ENCODE data around the gene IQSEC2.

The IQSEC2 gene

GRCh38 chrX:53280331-53281320 lies 758 bp downstream of the IQSEC2 start:
- no peak for DNase-seq (ENCODE audit: low read depth in 1 of 2, low spot score in 1 of 2)
- H3K27ac ChIP-seq (replicated peaks) = no peak overlapping the region
- no peaks in the 10 kb centered on the region for H3K27me3 ChIP-seq (ENCODE audit: insufficient read depth, poor library complexity, severe bottlenecking)
- TF ChIP-seq SPI1 (IDR thresholded peaks at IDR 0.05; ENCODE audit: borderline replicate concordance, low read depth) (peak; percentile 25; the same call in 1 of the 2 replicates), GABPA (IDR thresholded peaks at IDR 0.05; ENCODE audit: low read depth) (no peak), POLR2AphosphoS5 (IDR thresholded peaks at IDR 0.05; ENCODE audit: low read depth) (no peak)
- peak overlapping the region; percentile 32 for H3K4me3 ChIP-seq (replicated peaks; ENCODE audit: insufficient read depth, low read length)

GRCh38 chrX:53279296-53280237 lies 1.8 kb downstream of the IQSEC2 start:
- H3K27me3 ChIP-seq (ENCODE audit: insufficient read depth, poor library complexity, severe bottlenecking) = no peaks in the 10 kb centered on the region
- peak overlapping the region; percentile 16; the same call in 1 of the 2 replicates for H3K4me3 ChIP-seq (replicated peaks; ENCODE audit: insufficient read depth, low read length)
- H3K27ac ChIP-seq (replicated peaks) = no peak overlapping the region
- TF ChIP-seq SPI1 (IDR thresholded peaks at IDR 0.05; ENCODE audit: borderline replicate concordance, low read depth) (no peak), GABPA (IDR thresholded peaks at IDR 0.05; ENCODE audit: low read depth) (no peak), REST (IDR thresholded peaks at IDR 0.05; ENCODE audit: insufficient replicate concordance, low read depth) (no peak), CTCF (IDR thresholded peaks at IDR 0.05; ENCODE audit: insufficient read depth, low read length) (no peak), POLR2AphosphoS5 (IDR thresholded peaks at IDR 0.05; ENCODE audit: low read depth) (no peak)
- DNase-seq (ENCODE audit: low read depth in 1 of 2, low spot score in 1 of 2) = no peak

GRCh38 chrX:53272808-53273337 lies 8.5 kb downstream of the IQSEC2 start:
- H3K4me3 ChIP-seq (replicated peaks; ENCODE audit: insufficient read depth, low read length) = no peak overlapping the region
- no peak for TF ChIP-seq POLR2AphosphoS5 (IDR thresholded peaks at IDR 0.05; ENCODE audit: low read depth)
- H3K27ac ChIP-seq (replicated peaks) = no peak overlapping the region
- no peaks in the 10 kb centered on the region for H3K27me3 ChIP-seq (ENCODE audit: insufficient read depth, poor library complexity, severe bottlenecking)
- no peak for DNase-seq (ENCODE audit: low read depth in 1 of 2, low spot score in 1 of 2)

- no peak for DNase-seq (ENCODE audit: low read depth in 1 of 2, low spot score in 1 of 2)
- TF ChIP-seq SPI1 (IDR thresholded peaks at IDR 0.05; ENCODE audit: borderline replicate concordance, low read depth) = no peak
- TF ChIP-seq REST (IDR thresholded peaks at IDR 0.05; ENCODE audit: insufficient replicate concordance, low read depth) = no peak
- no peak for TF ChIP-seq CTCF (IDR thresholded peaks at IDR 0.05; ENCODE audit: insufficient read depth, low read length)
- TF ChIP-seq GABPA (IDR thresholded peaks at IDR 0.05; ENCODE audit: low read depth) = no peak
- no peak for TF ChIP-seq POLR2AphosphoS5 (IDR thresholded peaks at IDR 0.05; ENCODE audit: low read depth)
- H3K27me3 ChIP-seq (ENCODE audit: insufficient read depth, poor library complexity, severe bottlenecking) = no peaks in the 10 kb centered on the region
- H3K27ac ChIP-seq (replicated peaks) = no peak overlapping the region
- H3K4me3 ChIP-seq (replicated peaks; ENCODE audit: insufficient read depth, low read length) = no peak overlapping the region
Measured at GRCh38 chrX:53269536-53270107, 11.8 kb downstream of the IQSEC2 start.

Measured in HL-60 (cell line).